Activated T-helper 1 cell treated with anti-CD3 and anti-CD28 coated beads, Interleukin-2, amount 50 U/mL, for 16 hours (primary cell): ENCODE measurements around the gene MYBPC1.
"Not testable (repeated sequence)": the region's sequence is repeated elsewhere in the genome, so short reads cannot be mapped to it uniquely, and the experiment has no call there.

ENCODE experiments used
- DNase-seq, 2 donors: peaks; one replicate each; pipeline ENCODE4 v3.0.0-alpha.2; 2020; ENCODE audit warnings: low read depth in 1 of 2, low spot score in 1 of 2

Gene MYBPC1

GRCh38 chr12:101594700-101595099, at the start of gene MYBPC1:
Gene MYBPC1, plus strand, starts transcription at chr12:101594971. Its CDS starts 100 bp downstream, at chr12:101595071.
- DNase-seq, result no peak

DNA sequence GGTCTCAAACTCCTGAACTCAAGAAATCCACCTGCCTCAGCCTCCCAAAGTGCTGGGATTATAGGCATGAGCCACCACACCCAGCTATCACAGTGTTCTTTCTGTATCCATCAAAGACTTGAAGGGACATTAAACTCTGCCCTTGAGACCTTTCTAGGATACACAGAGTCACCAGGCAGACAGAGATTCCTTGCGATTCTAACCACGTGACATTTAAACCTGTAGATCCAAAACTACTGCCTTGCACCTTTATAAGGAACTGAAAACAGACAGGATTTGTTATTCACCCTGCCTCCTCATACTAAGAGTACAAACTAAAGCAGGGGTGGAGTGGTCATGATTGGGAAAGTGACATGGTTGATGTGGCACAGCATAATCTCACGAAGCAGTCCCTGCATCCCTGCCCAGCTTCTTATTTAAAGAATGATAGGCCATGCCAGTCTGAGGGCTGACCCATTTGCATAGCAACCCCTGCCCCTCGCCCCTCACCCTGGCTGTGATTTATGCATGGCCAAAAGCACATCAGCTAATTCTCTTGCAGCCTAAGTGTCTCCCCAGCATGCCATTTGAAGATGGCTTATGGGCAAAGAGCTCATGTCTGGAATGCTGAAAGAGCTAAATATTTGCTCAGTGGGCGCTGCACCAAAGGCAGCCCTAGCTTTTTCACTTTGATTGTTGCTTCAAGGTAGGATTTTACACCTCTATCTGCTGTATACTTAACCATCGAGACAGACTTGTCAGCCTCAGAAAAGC, 43.2 kb upstream of the MYBPC1 start:
- no peak for DNase-seq

- no peak for DNase-seq
Measured at GRCh38 chr12:101552277-101552676, 42.5 kb upstream of the MYBPC1 start.

- no peak for DNase-seq
Measured at GRCh38 chr12:101557094-101557493, 37.7 kb upstream of the MYBPC1 start.

DNA sequence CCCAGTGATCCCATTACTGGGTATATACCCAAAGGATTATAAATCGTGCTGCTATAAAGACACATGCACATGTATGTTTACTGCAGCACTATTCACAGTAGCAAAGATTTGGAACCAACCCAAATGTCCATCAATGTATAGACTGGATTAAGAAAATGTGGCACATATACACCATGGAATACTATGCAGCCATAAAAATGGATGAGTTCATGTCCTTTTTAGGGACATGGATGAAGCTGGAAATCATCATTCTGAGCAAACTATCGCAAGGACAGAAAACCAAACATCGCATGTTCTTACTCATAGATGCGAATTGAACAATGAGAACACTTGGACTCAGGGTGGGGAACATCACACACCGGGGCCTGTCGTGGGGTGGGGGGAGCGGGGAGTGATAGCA, 36.0 kb upstream of the MYBPC1 start:
- DNase-seq, result not testable (repeated sequence)

GRCh38 chr12:101563212-101563611, 31.6 kb upstream of the MYBPC1 start:
- no peak for DNase-seq

GRCh38 chr12:101564912-101565311, 29.9 kb upstream of the MYBPC1 start:
- DNase-seq, result no peak

DNA sequence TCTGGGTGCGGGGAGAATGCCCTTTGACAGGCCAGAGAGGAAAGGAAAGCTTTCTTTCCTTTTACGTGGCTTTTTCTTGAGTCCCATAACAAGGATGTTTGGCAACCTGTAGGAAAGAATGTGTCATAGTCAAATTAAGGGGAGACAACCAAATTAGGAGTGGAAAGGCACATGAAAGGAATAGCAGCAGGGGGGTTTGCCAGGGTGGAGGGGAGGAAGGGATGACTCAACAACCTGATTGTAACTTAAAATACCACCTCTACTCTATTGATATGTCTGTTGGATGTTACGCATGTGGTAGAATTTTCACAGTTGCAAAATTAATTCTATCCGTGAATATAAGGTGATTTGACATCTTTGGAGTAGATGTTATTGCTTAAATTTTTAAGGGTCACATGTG, 28.5 kb upstream of the MYBPC1 start:
- DNase-seq, result no peak

GRCh38 chr12:101567918-101568317, 26.9 kb upstream of the MYBPC1 start:
- DNase-seq, result no peak

DNA sequence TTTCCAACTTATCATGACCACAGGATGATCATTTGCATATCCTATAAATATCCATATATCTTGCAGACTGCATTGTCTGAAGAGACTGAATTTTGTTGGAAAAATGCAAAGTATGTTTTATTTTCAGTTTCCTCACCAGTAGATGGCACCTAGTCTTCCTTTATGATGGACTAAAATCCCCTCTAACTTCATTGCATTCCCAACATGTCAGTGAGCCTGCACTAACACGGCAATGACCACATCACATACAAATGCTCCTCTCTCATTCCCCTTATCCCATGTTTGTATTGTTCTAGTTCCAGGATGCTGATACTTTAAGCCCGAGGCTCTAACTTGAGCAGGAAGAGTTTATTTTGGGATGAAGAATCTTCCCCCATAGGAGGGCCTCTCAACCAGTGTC, 24.7 kb upstream of the MYBPC1 start:
- no peak for DNase-seq

- DNase-seq, result no peak
Measured at GRCh38 chr12:101571105-101571504, 23.7 kb upstream of the MYBPC1 start.

- no peak for DNase-seq
Measured at GRCh38 chr12:101573743-101574142, 21.0 kb upstream of the MYBPC1 start.

GRCh38 chr12:101578417-101578816, 16.4 kb upstream of the MYBPC1 start:
- DNase-seq, result no peak

DNA sequence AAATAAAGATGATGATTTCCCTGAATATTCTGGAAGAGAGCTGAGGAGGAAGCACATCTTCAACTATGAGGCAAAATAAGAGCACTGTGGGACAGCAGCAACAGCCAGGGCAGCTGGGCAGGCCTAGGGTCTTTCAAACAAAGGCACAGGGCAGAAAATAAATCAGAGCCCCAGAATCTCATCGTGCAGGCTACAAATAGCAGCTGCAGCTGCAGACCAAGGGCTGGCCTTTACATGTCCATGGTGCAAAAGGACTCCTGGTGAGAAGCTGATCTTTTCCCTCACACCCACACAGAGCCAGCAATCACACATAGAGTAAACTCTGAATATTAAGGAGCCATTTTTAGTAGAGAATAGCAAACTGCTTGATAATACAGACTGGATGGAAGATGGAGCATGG, 13.6 kb upstream of the MYBPC1 start:
- no peak for DNase-seq

GRCh38 chr12:101582937-101583336, 11.8 kb upstream of the MYBPC1 start:
- no peak for DNase-seq

DNA sequence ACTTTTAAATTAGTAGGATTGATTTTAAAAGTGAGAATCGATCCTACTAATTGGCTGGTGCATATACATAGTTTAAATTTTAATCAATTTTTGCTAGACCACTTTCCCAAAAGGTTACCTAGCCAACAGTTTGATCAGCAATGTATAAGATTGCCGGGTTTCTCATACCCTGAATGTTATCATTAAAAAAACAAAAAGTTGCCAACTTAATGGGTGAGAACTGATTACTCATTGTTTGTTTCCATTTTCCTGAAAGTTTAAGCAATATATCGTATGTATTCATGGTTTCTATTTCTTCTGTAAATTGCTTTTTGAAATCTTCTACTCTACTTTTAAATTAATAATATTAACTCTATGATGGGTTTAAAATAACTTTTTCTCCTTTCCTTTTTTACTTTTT, 4.4 kb upstream of the MYBPC1 start:
- DNase-seq, result no peak

- no peak for DNase-seq
Measured at GRCh38 chr12:101591781-101592180, 3.0 kb upstream of the MYBPC1 start.

DNA sequence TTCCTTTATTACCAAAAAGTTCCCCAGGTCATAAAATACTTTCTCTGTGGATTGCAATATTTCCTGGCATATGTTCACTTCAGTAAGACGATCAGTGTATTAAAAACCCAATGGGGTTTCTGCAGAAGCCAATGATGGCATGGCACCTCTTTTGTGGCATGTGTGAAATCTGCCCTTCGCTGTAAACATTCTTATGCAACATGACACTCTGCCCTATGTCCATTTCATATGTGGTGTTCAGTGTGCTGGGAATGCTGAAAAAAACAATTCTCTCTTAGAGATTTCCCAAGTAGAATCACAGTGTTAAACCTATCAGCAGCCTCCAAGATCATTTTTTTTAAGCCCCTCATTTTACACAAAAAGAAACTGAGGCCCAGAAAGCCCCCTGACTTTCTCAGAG, 2.3 kb upstream of the MYBPC1 start:
- no peak for DNase-seq

DNA sequence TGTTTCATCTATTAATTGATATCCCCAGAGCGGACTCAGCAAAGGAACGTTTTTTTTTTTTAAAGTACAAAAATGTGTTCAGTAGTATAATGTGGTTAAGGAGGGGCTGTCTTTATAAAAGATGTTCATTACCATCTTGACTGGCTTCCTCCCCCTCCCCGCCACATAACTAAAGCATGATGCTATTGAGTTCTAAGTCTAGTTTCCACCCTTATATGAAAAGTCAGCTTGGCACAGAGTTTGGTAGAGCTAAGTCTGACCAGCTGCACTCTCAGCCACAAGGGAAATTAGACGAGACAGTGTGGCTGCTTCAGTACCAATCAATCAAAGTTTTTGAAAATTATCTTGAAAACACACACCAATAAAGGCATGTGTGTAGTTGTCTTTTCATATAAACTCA, 1.9 kb upstream of the MYBPC1 start:
- DNase-seq, result no peak

- no peak for DNase-seq
Measured at GRCh38 chr12:101596172-101596571, 1.4 kb downstream of the MYBPC1 start.

DNA sequence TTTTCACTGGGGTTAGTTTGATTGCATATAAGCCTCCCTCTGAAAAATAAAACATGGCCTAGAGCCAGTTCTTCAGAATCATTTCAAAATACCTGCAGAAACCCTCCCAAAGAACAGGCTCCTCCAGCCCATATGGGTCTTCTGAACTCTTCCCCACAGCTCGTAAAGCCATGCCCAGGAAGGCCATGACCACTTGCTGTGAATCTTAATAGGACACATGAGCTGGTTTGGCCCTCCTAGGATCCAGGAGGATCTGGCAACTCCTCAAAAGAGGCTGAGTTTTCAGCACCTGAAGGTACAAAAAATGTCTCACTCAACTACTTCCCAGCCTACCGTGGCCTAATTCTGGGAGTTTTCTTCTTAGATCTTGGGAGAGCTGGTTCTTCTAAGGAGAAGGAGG, 2.4 kb downstream of the MYBPC1 start:
- no peak for DNase-seq

GRCh38 chr12:101598483-101598882, 3.7 kb downstream of the MYBPC1 start:
- no peak for DNase-seq

DNA sequence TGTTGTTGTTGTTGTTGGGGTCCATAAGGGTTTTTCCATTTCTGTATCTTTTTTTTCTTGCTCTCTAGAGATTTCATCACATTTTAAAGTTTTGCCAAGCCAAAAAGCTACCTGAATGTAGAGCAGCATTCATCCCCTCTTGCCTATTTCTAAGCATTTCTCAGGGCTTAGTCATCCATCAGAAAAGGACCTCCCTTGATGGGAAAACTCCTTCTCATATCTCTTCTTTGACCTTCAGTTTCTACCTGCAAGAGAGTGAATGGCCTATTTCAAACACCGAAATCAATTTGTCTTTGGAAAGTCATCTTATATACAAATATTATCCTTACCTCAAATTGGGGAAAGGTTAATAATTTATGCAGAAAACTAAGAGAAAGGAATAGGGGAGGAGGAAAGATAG, 4.5 kb downstream of the MYBPC1 start:
- no peak for DNase-seq
